ENCODE measurements around the gene GDPD2.
"Not testable (repeated sequence)": the region's sequence is repeated elsewhere in the genome, so short reads cannot be mapped to it uniquely, and the experiment has no call there.

Gene GDPD2, protein sequence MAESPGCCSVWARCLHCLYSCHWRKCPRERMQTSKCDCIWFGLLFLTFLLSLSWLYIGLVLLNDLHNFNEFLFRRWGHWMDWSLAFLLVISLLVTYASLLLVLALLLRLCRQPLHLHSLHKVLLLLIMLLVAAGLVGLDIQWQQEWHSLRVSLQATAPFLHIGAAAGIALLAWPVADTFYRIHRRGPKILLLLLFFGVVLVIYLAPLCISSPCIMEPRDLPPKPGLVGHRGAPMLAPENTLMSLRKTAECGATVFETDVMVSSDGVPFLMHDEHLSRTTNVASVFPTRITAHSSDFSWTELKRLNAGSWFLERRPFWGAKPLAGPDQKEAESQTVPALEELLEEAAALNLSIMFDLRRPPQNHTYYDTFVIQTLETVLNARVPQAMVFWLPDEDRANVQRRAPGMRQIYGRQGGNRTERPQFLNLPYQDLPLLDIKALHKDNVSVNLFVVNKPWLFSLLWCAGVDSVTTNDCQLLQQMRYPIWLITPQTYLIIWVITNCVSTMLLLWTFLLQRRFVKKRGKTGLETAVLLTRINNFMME

DNA sequence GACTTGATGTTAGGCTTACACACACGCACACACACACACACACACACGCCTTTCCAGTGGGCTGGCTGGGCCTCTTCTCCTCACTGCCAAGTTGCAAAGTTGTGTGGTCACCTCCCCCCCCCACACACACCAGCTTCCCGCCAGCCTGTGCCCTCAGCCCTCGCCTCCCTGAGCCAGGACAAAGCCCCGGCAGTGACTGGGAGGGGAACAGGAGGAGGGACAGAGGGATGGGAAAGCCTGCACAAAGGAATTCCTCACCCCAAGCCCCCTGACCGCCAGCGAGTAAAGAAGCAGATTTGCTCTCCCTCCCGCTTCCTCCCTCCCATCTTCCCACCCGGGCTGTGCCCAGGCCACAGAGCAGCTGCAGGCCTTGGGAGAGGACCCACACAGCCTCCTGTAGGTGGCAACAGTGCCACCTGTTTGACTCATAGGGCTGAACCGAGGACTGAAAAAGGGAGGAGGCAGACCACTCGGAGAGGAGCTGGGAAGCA is at the start of gene GDPD2:
Gene GDPD2, plus strand, starts transcription at position 464 of the 491 bp plus-strand sequence. CDS start 1,671 bp downstream, outside the sequence.
- in situ Hi-C loops (cut with HindIII; ENCODE audit: low sequenced_read_pairs) = no loop called here

DNA sequence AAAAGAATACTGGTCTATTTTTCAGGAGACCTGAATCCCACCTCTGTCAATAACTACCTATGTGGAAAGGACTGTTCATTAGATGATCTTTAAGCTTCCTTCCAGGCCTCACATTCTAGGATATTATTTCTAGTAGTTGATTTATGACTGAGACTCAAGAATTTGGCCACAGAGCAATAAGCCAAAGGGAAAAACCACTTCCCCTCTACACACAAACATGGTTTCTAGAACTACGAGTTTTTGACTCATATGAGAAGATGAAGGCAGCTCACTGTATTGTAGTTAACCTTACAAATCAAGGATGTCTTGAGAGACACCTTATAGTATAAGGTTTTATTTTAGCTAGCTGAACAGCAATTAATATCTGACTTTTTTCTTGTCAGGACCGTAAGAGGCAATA is 36.9 kb upstream of the GDPD2 start:
- in situ Hi-C loops (cut with HindIII; ENCODE audit: low sequenced_read_pairs) = no loop called here

DNA sequence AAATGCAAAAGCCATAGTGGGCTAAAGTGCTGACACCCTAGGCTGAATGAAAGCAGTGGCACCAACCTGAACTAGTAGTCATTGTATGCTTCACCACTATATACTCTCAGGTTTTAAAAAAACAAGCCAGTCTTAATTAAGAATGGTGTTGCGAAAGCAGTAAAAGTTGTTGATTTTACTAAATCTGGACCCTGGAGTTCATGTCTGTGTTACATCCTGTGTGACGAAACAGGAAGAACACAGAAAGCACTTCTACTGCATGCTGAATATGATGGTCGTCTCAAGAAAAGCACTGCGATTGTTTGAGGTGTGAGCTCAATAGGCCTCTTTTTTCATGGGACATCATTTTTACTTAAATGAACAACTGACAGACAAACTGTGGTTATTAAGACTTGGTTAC is 24.2 kb upstream of the GDPD2 start:
- in situ Hi-C loops (cut with HindIII; ENCODE audit: low sequenced_read_pairs) = no loop called here

DNA sequence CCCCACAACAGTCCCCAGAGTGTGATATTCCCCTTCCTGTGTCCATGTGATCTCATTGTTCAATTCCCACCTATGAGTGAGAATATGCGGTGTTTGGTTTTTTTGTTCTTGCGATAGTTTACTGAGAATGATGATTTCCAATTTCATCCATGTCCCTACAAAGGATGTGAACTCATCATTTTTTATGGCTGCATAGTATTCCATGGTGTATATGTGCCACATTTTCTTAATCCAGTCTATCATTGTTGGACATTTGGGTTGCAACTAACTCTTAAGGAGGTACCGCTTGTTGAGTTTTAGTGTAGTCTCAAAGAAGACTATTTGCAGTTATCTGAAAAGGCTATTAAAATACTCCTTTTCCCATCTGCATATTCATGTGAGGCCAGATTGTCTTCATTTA is 22.9 kb upstream of the GDPD2 start:
- in situ Hi-C loops (cut with HindIII; ENCODE audit: low sequenced_read_pairs) = not testable (repeated sequence)

DNA sequence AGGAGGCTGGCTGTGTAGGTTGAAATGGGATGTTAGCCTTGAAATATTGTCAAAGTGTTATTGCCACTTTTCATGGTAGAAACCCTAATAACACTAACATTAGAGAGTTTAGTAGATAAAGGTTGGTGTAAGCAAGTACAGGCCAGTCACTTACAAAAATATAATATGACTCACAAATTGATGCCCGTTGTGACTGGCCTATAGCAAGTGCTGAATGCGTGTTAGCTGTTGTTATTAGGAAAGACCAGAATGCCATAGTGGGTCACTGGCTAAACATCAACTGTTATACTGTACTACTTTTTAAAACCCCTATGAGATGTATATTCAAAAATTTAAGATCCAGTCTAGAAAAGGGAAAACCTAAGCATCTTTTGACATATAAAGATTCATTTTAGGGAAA is 20.4 kb upstream of the GDPD2 start:
- in situ Hi-C loops (cut with HindIII; ENCODE audit: low sequenced_read_pairs) = no loop called here

DNA sequence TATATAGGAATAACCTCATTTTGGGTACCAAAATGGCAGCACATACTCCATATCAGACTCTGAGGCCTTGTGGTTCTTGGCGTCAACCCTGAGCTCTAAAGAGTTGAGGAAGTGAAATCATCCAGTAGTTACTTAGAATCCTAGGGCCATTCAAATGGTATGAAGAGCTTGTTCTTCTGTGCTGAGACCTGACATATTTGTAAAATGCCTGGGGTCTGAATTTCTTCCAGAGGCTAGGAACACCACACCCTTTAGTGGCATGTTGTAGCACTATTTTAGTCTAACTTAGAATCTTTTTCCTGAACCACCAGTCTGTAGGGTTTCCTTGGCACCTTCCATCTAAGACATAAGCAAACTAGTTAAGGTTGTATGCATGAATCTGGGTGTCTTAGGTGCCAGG is 18.1 kb upstream of the GDPD2 start:
- in situ Hi-C loops (cut with HindIII; ENCODE audit: low sequenced_read_pairs) = no loop called here

DNA sequence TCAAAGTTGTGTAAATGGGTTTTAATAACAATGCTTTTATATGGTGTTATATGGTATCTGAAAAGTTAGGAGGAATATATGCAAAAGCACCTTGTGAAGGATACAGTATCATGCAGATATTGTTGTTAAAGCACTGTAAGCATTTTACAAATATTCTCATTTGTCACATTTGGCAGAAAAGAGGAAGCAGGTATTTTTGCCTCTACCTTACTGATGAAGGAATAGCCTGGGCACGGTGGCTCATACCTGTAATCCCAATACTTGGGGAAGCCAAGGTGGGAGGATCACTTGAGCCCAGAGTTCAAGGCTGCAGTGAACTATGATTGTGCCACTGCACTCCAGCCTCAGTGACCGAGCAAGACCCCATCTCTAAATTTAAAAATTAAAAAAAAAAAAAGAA is 12.2 kb upstream of the GDPD2 start:
- in situ Hi-C loops (cut with HindIII; ENCODE audit: low sequenced_read_pairs) = no loop called here

DNA sequence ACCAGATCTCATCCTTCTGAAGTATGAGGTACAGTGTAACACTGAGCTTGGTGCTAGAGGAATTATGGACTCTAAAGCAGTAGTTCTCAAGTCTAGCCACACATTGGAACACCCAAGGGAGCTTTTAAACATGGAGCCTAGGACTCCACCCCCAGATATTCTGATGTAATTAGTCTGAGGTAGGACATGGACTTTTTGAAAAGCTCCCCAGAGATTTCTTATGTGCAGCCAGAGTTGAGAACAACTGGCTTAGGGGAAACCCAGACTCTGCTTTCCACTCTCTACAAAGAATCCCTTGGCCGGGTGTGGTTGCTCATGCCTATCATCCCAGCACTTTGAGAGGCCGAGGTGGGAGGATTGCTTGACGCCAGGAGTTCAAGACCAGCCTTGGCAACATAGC is 11.6 kb upstream of the GDPD2 start:
- in situ Hi-C loops (cut with HindIII; ENCODE audit: low sequenced_read_pairs) = no loop called here

DNA sequence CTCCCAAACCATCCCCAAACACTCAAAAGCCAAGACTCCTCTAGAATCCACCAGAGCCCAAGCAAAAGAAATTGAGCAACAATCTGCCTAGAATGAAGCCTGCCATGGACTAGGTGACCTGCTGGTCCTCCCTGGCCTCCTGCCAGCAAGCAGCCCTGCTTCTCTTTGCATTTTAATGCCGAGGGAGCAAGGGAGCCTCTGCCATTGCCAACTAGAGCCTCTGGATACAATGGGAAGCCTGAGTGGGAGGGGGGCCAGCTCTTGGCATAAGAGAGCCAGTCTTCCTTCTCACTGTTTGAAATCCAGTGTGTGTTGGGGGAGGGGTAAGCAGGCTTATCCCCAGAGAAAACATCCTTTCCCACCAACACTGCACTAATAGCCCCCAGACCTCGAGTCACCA is 1.5 kb upstream of the GDPD2 start:
- in situ Hi-C loops (cut with HindIII; ENCODE audit: low sequenced_read_pairs) = no loop called here

DNA sequence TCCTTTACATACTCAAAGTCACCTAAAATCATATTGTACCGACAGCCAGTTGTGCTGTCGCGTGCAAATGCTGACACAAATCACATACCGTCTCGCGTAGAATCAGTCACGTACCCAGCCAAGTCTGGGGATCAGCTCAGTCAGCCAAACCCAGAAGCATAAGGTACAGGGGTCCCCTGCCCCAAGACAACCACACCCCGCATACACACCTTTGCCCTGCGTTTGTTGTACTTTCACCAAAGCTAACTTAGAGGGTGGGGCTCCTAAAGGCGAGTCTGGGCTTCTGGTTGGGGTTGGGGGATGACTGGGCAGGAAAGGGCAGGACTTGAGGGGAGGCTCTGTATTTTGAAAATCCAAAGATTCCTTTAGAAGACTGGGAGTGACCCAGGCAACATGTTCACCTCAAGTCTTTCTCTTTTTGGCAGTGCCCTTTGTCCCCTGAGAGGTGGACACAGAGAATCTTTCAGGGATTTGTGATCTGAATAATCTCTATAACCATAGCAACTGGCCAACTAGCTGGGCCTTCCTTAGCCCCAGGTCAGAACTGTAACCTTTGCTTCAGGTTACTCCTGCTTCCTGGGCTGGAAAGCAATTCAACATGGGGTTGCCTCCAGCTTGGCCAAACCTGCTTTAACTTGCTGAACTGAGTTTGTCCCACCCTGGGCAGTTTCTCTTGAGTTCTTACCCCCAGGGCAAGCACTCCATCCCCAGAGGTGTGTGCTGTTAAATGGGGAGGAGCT is 992 bp downstream of the GDPD2 start:
- in situ Hi-C loops (cut with HindIII; ENCODE audit: low sequenced_read_pairs) = no loop called here

DNA sequence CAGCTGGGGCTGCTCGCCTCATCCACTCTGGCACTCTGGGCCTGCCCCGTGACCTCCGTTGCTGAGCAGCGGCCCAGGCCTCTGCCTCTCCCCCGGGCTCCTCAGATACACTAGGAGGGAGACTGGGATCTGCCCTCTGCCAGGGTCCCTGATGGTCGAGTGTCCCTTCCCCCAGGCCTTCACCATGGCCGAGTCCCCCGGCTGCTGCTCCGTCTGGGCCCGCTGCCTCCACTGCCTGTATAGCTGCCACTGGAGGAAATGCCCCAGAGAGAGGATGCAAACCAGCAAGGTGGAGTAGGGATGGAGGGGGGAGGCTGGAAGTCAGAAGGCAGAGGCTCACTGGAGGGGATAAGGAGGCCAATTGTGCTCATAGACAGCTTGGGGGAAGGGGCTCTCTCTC is 1.7 kb downstream of the GDPD2 start:
- in situ Hi-C loops (cut with HindIII; ENCODE audit: low sequenced_read_pairs) = no loop called here

DNA sequence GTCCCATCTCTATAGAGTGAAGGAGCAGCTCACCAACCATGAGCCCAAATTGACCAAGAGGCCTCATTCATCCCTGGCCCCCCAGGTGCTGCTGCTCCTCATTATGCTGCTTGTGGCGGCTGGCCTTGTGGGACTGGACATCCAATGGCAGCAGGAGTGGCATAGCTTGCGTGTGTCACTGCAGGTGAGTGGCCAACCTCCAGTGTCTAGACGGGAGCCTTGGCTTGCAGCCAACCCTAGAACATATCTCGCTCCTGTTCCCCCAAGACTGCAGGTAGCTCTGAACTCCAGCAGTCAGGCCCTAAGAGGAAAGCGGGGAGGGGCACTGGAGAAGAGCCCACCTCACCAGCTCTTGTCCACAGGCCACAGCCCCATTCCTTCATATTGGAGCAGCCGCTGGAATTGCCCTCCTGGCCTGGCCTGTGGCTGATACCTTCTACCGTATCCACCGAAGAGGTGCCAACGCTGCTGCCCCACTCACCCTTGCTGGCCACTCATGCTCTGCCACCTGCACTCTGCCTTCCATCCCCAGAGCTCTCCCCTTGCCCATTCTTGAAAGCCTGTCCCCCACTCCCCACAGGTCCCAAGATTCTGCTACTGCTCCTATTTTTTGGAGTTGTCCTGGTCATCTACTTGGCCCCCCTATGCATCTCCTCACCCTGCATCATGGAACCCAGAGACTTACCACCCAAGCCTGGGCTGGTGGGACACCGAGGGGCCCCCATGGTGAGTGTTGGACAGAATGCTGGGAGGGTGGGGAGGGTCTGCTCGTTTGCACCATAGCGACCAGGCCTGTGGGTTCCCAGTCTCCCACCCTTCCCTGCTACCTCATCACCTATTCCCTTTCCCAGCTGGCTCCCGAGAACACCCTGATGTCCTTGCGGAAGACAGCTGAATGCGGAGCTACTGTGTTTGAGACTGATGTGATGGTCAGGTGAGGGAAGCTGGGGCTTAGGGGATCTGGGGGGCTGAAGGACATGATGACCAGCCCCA is 3.5 kb downstream of the GDPD2 start:
- in situ Hi-C loops (cut with HindIII; ENCODE audit: low sequenced_read_pairs) = no loop called here

DNA sequence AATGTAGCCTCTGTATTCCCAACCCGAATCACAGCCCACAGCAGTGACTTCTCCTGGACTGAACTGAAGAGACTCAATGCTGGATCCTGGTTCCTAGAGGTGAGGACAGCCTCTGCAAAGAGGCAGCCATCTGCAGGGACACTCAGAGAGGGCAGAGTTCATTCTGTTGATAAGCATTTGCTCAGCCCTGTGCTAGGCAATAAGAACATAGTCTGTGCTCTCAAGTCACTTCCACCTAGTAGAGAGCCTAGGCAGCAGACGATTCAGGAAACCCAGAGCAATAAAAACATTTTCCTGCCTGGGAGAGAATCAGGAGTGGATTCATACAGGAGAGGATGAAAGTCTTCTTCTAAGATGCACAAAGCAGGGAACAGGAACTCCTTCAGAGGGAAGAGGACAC is 4.3 kb downstream of the GDPD2 start:
- in situ Hi-C loops (cut with HindIII; ENCODE audit: low sequenced_read_pairs) = no loop called here

DNA sequence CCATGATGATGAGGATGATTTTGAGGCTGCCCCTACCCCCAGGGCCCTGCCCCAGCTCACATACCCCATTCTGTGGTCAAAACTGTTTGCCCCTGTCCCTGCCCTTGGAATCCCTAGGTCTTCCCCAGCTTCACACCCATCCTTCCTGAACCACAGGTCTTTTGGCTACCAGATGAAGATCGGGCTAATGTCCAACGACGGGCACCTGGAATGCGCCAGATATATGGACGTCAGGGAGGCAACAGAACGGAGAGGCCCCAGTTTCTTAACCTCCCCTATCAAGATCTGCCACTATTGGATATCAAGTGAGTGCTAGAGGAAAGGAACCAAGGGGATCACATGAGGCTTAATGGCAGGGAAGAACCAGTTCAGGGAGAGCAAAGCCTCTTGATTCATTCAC is 6.6 kb downstream of the GDPD2 start:
- in situ Hi-C loops (cut with HindIII; ENCODE audit: low sequenced_read_pairs) = loop anchor here (5.0 kb wide), 1 partner anchor 92 kb away; no protein-coding TSS in a partner anchor

DNA sequence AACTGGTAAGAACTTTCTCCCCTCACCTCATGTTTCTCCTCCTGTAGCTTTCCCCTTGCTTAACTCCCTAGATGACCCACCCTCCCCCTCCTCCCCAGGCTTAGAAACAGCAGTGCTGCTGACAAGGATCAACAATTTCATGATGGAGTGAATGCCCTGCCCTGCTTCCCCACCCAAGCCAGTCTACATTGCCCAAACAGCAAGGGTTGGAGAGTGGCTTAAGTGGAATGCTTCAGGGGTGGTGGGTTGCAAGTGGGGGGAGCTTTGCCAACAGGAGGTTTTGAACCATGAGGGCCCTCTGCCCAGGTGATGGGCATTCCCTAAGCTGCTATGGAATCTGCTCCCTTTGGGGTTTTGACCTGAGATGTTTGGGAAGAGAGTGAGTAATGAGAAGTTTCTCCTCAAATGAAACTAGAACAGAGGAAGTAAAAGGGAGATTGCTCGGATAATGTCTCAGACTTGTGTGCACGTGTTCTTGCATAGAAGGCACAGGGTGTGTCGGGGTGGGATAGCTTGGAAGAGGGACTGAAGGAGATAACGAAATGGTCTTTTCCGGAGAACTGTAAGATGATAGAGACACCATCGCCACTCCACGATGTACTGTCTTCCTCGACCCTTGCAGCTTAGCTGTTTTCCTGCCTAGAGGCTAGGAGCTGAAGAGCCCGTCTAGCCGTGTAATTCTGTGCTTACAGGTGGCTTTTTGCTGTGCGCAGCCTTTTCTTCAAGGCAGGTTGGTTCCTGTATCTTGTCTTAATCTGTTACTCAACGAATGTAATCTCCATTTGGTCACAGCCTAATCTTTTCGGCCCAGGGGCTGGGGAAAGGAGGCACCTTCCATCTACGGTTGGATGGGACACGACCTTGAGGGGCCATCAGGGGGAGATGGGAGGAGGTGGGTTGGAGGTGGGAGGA is 10.1 kb downstream of the GDPD2 start:
- in situ Hi-C loops (cut with HindIII; ENCODE audit: low sequenced_read_pairs) = loop anchor here (5.0 kb wide), 1 partner anchor 96 kb away; no protein-coding TSS in a partner anchor

DNA sequence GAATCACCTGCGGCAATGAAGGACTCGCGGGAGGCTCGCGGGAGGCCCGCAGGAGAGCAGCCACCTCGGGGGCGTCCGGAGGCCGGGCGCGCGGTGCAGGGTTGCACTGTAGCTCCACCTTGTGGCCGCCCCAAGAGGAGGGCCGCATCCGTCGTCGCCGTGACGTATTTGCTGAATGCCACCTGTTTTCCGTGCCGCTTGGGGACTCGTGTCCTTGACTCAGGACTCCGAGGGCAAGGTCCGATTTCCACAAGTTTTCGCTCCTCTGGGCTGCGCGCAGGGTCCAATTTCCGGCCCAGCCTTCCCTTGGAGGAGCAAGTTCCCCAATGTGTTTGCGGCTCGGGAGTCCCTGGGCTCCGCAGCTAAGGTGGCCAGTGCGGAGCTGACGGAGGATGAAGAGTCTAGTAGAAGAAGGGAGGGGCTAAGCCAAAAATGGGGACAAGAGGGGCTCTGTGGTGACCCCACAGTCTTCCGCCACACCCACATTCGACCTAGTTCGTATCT is 10.8 kb downstream of the GDPD2 start:
- in situ Hi-C loops (cut with HindIII; ENCODE audit: low sequenced_read_pairs) = loop anchor here (5.0 kb wide), 1 partner anchor 97 kb away; no protein-coding TSS in a partner anchor

DNA sequence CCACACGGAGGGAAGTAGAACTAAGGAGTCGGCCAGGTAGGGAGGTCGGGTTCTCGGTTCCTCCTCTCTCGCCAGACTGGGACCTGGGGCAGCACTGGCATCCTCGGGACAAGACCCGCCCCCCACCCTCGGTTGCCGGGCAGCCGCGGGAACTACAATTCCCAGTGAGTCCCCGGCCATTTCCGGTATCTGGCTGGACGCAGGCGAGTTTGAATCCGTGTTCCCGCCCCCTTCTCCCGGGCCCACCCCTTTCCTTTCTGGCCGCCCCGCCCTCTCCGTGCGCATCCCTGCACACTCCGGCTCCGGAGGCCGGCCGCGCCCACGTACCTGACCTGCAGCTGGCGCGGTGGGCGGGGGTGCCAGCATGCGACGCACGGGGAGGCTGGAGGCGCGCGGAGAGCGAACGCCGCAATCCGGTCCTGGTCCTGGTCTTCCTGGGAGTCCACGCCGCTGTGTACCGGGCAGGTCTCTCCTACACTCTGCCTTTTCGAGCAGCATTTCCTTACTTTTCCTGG is 11.3 kb downstream of the GDPD2 start:
- in situ Hi-C loops (cut with HindIII; ENCODE audit: low sequenced_read_pairs) = loop anchor here (5.0 kb wide), 1 partner anchor 97 kb away; no protein-coding TSS in a partner anchor

DNA sequence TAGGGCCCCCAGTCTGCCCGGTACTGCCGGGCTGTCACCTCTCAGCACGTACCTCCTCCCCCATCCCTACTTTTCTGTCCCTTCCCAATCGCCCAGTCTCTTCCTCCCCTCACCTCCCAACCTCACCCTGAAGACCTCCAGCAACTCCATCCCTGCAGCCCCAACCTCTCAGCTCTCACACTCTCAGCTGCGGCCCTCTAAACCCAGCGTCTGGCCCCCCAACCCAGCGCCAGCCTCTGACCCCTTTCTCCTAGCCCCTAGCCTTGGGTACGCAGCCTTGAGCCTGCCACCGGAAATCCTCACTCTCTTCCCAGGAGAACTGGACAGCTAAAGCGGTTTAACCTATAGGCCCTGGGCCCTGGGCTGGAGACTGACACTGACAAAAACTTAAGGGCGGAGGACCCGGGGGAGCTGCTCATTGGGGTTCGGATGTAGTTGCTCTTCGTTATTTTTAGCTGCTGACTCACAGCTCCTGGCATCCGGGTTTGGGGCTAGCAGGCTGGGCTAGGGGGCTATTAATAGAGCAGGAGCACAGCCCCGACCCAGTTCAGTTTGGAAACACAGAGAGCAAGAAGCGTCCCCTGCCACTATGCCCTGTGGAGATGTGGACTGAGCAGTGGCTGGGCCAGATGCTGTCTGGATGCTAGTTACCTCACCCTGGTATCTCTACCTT is 11.9 kb downstream of the GDPD2 start:
- in situ Hi-C loops (cut with HindIII; ENCODE audit: low sequenced_read_pairs) = loop anchor here (5.0 kb wide), 1 partner anchor 98 kb away; no protein-coding TSS in a partner anchor
